DMS153 treated with DMSO at 0.1 percent for 48 hours (cell line): ENCODE data around the gene ITGAV.

ENCODE experiments used
- DNase-seq: peaks from one replicate; lab custom pipeline; 2025; ENCODE audit not compliant: unreplicated experiment; lab: John Stamatoyannopoulos, UW

Gene ITGAV

DNA sequence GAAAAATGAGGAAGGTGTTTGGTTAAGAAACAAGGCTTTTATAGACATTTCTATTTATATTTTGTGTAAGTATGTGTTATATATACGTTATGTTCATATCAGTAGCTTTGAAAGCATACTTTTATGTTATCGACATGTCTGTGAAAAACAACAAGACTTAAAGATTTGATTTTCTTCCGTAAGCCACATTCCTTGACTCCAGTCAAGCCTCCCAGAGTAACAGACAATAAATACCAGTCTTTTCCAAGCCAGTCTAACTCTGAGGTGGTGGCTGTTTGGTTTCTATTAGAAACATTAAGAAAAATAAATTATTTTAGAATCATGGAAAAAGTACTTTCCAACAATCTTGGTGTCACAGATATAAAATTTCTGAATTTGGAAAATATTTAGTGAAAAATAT lies 16.3 kb upstream of the ITGAV start:
- no peak for DNase-seq

DNA sequence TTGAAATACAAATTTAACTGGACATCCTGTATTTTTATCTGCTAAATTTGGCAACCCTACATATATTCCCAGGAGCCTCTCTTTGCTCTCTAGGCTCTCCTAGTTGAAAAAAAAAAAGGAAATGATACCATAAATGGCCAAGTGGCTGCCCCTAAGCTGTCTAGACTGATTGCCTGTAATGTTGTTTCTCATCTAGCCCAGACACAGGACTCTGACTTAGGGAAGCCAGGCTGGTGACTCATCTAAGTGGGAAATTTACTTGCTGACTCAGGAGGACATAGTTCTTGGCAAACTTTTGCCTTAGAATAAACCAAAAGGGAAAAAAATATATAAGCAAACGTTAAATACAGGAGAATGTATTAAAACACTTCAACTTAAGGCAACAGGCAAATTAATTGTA lies 14.6 kb upstream of the ITGAV start:
- DNase-seq: no peak

DNA sequence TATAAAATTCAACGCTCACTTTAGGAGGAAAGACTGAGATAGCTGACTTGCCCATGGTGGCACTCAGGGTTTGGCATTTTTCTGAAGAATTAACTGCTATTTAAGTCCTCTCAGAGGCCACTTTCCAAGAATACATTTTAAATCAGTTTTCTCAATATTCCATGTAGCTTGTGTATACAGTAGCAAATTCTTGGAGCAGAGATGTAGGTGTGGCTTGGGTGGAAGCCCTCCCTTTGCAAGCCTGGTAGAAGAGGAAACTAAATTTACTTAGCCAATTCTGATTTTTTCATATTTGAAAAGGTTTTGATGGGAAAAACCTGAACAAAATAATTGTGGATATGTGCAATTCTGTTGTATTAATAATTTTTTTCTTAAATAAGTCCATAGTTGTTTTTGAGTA lies 14.0 kb upstream of the ITGAV start:
- DNase-seq: no peak

DNA sequence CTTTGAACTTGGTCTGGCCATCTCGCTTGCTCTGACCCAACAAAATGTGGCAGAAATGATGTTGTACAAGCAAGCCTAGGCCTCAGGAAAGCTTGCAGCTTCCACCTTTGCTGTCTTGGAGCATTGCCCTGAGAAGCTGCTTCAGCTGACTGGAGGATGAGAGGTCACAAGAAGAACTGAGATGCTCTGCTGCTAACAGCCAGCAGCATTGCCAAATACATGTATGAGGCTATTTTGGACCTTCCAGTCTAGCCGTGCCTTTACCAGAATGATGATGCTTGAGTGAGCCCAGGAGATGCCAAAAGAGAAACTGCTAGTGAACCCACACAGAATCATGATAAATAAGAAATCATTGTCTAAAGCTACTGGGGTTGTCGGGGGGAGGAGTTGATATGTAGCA lies 13.2 kb upstream of the ITGAV start:
- no peak for DNase-seq

DNA sequence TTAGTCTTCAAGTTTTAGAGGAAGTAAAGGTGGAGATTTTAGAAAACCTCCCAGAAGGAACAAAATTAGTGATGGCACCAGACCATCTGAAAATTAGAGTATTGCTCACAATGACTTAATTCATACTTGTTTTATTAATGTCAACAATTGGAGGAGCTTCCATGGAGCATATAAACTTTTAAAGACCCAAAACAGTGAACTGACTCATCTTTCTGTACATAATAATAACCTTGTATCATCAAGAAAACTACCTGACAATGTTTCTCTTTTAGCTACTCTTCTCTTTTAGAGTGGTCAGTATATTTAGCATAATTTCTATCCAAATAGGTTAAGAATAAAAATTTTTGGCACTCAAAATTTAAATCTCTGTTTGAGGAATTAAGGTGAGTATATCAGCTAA lies 7.2 kb upstream of the ITGAV start:
- DNase-seq: no peak

DNA sequence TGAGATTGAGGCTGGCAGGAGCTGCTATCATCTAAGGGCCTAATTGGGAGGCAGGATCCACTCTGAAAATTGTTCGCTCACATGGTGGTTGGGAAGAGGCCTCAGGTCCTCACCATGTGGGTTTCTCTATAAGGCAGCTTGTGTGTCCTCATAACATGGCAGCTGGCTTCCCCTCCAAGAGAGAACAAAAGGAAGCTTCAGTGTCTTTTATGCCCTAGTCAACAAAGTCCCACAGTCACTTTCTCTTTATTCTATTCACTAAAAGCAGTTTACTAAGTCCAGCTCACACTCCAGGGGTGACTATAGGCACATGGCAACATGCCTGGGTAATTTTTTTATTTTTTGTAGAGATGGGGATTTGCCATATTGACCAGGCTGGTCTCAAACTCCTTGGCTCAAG lies 5.8 kb upstream of the ITGAV start:
- DNase-seq: no peak

DNA sequence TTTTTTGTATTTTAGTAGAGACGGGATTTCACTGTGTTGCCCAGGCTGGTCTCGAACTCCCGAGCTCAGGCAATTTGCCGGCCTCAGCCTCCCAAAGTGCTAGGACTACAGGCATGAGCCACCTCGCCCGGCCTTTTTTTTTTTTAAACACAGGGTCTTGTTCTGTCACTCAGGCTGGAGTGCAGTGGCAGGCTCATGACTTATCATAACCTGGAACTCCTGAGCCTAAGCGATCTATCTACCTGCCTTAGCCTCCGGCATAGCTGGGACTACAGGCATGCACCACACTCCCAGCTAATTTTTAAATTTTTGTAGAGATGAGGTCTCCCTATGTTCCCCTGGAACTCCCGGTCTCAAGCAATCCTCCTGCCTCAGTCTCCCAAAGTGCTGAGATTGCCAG lies 1.4 kb upstream of the ITGAV start:
- no peak for DNase-seq

DNA sequence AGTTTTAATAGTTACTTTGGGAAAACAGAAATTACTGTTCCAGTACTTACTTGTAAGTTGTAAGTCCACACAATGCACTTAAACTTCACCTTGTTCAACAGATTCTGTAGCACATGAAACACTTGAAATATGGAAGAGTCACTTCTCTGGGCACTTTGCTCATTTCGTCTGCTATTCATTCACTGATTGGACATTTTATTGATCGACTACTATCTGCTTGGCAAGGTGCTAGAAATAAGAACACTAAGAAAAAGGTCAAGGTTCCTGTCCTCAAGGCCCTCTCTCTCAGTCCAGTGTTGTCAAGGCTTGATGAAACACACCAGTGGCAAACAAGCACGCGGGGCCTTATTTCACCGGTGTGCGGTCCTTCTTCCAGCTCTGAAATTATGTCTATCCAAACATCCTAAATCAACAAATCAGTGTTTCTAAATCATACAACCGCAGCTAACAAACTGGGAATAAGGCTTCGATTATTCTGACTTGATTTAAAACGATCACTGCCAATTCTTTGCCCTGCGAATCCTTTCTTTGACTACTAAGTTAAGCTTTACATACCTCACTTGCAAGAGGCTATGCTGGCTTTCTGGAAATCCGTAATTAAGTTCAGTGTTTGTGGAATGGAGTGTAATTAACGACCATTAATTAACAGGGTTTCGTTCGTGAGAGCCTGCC lies 780 bp upstream of the ITGAV start:
- DNase-seq: no peak

DNA sequence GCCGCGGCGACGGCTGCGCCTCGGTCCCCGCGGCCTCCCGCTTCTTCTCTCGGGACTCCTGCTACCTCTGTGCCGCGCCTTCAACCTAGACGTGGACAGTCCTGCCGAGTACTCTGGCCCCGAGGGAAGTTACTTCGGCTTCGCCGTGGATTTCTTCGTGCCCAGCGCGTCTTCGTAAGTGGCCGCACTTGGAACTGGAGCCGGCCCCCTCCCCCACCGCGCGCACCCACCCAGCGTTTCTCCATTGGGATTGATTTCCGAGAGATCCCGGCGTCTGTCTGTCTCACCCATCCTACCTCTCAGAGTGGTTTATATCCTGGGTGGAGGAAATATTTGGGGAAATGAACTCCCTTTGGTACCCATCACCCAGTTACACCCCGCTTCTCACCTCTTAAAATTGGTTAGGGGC lies 498 bp downstream of the ITGAV start:
- DNase-seq: no peak

DNA sequence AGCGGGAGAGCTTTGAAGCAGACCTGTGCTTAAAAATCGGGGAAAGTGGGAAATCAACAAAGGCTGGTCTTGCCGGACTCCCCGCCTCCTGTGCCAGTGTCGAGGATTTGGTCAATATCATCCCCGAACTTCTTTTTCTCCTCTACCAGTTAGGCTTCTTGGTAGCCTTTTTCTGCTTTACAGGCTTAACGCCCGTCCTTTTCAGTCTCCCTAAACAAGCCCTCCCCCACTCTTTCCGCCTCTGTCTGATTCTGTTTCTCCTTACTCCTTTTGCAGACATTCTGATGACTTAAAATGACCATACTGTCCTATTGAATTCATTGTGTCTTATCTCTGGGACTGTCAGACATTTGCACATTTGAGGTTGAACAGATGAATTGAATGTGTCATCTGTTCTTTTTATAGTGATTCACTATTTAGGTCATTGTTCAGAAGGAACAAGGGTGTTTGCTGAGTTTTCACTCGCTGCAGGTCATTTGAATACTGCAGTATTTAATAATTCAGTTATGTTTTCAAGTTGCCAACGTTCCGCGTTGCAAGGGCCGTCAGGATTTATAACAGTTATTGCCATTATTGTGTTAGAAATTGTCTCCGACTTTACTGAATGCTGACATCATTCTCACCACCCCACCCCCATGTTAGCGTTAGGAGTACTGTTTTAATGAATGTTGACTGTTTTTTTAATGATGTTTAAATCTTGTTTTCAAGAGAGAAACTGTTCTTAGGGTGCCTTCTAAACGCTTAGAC lies 1.1 kb downstream of the ITGAV start:
- peak; percentile 29 for DNase-seq

DNA sequence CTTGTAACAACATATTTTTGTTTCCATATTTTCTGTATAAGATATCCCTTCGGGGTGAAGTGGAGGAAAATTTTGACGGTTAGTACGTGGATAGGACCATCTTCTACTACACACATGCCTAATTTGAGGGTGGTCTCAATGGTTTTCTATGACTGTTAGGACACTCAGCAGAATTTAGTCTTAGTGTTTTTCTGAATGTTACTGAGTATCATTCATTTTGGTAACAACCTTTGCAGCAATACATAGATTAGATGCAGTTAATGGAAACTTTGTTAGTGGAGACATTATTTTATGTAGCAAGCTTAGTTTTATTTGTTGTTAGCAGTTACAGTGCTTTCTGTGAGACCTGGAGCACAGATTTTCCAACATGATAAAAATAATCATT lies 1.6 kb downstream of the ITGAV start:
- no peak for DNase-seq

DNA sequence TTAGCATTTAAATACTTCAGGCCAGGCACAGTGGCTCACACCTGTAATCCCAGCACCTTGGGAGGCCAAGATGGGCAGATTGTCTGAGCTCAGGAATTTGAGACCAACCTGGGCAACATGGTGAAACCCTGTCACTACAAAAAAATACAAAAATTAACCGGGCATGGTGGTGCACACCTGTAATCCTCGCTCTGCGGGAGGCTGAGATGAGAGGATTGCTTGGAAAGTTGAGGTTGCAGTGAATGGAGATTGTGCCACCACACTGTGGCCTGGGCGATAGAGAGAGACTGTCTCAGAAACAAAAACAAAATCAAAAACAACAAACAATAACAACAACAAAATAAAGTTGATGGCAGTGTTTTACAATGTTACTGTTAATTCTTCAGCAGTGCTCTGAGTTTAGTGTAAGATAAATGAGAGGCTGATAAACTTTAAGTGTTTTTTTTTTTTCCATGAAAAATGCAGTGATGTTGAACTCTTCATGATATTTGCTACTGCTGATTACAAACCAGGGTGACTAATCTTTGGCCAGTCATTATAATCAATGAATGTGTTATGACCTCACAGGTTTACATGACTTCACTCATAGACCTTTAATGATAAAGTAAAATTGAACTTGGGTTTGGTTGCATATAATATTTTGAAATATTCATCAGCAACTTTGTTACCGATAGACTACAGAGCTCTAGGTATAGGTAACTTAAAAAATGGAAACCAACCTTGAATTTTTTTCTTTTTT lies 2.5 kb downstream of the ITGAV start:
- DNase-seq: no peak

DNA sequence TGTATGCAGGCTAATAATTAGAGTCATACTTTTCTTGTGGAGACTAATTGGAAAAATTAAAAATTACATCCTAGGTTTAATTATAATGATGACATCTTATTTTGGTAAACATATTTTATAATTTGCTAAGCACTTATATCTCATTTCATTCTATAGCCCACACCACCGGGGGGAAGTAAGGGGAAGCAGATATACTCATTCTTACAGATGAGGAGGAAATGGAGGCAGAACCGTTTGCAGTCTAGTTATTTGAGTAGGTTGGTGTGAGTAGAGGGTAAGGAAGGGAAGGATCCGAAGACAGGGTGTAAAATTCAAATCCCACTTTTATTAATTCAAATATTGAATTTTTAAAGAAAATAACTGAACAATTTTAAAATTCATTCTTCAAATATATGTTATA lies 3.7 kb downstream of the ITGAV start:
- DNase-seq: no peak

DNA sequence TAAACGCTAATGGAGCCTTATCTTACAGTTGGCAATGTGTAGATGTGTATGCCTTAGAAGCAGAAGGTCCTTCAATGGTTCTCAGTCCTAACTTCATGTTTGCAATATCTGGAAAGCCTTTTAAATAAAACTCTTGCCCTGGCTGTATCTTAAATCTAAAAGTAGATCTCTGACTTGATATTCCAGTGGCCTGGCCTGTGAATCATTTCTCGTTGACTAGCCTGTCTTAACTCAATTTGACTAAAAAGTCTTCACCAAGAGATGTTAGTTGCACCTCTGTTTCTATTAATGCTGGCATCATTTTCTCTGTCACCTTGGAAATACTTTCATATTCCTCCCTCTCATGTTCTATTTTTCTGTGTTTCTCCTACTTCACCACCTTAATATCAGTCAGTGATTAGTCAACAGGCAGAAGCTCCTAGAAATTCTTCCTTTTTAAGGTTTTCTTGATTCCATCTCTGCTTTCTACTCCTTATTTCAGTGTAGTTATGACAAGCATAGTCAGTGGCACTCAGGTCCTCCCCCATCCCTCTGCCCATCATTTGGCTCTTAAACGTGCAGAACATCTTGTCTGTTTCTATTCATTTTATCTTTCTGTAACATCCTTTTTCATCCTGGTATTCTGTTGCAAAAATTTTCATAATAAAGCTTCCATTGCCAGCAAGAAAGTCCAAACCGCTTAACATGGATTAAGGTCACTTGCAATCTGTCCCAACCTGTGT lies 4.3 kb downstream of the ITGAV start:
- DNase-seq: no peak

DNA sequence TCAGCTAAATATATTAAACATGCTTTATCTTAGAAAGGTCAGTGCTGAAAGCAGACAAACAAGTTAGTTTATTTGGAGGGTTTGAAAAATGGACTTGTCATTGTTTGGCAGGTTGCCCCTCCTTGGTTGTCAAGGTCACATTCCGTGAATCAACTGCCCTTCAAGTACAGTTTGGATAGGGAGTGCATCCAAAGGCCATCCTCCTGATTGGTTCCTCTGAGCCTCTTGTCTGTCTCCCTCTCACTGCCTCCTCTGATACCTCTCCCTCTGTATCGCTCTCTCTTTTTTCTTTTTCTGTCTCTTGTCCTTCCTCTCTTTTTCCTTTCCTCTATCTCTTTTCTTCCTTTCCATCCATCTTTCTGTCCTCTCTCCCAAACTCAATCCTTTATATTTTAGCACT lies 5.4 kb downstream of the ITGAV start:
- no peak for DNase-seq

DNA sequence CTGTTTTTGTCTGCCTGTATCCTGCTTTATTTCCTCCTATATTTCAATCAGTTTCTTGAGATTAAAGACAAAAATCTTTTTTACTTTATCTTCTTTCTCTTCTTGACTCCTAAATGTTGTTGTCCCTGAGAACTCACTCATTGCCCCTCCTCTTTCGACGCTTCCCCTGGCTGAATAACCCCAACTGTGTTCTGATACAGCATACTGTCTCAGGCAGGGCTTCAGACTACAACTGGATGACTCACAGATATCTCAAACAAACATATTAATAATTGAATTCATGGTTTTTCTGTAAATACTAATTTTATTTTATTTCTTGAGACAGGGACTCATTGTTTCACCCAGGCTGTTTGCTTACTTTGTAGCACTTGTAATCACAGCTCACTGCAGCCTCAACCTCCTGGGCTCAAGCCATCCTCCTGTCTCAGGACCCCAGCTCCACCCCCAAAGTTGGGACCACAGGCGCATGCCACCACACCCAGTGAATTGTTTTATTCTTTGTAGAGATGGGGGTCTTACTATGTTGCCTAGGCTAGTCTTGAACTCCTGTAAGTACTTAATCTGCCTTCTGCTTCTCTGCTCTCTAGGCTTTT lies 9.4 kb downstream of the ITGAV start:
- no peak for DNase-seq

DNA sequence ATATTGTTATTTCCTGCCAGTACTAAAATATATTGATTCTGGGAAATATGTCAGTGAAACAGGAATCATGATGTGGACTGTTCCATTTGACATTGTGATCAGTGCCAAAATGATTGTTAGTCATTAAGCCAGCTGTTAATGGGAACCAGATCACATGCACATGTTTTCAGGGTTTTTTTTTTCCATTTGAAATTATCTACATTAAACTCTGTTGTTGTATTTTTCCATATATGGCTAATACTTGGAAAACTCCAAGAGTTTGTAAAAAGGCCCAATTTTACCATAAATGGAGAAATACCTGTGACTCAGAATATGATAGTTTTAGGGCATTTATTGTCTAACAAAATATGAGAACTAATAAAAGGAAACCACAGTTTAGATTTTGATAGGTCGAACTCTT lies 13.4 kb downstream of the ITGAV start:
- no peak for DNase-seq

DNA sequence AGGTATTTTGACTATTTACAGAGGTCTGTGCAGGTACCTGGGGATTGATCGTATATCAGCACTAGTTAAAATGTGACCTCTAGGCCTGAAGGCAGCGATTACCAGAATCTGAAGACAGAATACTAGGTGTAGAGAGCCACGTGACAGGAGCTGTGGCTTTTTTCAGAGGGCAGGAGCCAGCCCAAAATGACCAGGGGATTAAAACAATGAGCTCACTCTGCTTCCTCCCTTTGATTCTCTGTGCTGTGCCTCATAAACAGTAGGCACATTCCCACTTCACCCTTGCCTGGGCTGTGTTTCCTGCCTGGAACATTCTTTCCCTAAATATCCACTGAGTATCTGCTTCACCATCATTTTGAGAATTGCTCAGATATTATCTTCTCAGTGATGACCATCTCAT lies 15.2 kb downstream of the ITGAV start:
- DNase-seq: no peak

DNA sequence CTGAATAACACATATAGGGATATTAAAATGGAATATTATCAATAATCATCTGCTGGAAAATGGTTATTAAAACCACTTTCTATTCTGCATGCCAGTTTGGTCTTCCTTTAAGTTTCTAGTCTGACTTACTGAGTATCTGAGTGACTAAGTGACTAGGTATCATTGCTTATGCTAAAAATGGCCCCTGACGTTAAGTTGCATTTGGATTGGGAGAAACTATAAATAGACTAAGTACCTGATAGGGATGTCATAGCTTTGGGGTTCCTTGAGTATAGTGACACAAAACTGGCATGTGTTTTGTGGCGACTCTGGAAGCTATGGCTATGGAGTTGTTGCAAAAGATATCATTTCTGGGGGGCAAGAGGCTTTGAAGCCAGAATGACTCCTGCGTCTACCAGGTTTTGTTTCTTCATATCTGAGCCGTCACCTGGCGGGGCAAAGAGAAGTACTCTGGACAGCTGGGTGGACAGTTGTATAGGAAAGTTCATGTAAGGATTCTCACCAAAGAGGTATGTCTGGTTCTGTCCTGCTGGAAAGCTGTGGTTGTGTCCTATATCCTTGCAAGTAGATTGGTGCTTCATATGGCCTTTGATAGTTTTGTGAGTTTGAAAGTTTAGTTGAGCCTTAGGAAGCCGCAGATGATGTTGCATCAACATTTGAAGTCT lies 17.9 kb downstream of the ITGAV start:
- no peak for DNase-seq

DNA sequence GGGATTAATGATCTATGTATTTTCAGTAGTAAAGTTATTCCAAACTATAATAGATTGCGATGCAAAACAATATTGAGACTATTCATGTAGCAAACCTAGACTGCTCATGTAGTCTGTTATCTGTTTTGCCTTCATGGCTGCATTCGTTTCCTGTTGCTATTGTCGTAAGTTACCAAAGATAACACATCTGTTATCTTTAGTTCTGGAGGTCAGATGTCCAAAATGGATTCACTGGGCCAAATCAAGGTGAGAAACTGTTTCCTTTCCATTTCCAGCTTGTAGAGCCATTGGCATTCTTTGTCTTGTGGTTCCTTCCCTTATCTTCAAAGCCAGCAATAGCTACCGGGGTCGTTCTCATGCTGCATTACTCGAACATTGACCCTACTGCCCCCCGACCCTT lies 20.9 kb downstream of the ITGAV start:
- DNase-seq: no peak

DNA sequence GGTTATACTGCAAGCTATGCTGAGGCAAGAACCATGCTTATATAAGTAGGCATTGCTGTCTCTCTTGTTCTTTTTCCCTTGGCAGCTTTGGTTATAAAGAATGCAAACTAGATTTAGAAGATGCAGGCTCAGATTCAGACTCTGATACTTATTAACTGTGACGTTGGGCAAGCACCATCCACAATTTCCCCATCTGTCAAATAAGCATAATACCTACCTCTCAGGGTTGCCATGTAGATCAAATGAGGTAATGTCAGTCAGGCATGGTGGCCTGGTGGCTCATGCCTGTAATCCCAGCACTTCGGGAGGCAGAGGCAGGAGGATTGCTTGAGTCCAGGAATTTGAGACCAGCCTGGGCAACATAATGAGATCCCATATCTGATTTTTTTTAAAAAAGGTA lies 21.7 kb downstream of the ITGAV start:
- no peak for DNase-seq
